ENCODE measurements around the gene SMYD1.

- TF ChIP-seq CTCF (IDR thresholded peaks at IDR 0.05) (no peak), POLR2A (IDR thresholded peaks at IDR 0.05) (no peak)
Observed at GRCh38 chr2:88123975-88124917, 56.6 kb downstream of the SMYD1 start.

Measured in uterus (tissue), 2 donors.